ENCODE measurements around the gene FGD5.

DNA sequence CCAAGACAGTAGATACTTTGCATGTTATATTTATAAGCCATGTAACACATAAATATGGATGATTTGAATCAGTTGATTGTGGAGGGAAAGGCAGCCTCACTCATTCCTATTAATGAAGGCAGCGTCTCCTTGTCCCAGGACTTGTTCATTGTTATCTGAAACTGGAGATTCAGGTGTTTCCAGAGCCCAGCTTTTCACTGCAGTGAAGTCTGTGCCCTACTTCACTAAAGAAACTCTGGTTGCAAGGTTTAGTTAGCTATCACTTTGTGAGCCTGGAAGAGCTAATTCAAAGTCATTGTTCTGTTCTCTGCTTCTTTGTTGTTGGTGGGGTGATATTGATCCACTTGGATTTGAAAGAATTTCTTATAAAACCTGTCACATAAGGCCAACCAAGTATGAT is 138.4 kb downstream of the FGD5 start:
- TF ChIP-seq, protein P1, sequence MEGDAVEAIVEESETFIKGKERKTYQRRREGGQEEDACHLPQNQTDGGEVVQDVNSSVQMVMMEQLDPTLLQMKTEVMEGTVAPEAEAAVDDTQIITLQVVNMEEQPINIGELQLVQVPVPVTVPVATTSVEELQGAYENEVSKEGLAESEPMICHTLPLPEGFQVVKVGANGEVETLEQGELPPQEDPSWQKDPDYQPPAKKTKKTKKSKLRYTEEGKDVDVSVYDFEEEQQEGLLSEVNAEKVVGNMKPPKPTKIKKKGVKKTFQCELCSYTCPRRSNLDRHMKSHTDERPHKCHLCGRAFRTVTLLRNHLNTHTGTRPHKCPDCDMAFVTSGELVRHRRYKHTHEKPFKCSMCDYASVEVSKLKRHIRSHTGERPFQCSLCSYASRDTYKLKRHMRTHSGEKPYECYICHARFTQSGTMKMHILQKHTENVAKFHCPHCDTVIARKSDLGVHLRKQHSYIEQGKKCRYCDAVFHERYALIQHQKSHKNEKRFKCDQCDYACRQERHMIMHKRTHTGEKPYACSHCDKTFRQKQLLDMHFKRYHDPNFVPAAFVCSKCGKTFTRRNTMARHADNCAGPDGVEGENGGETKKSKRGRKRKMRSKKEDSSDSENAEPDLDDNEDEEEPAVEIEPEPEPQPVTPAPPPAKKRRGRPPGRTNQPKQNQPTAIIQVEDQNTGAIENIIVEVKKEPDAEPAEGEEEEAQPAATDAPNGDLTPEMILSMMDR (IDR thresholded peaks at IDR 0.05; ENCODE audit: borderline replicate concordance, extremely low read depth, low read length, poor library complexity, severe bottlenecking) = no peak
- no peak for TF ChIP-seq EZH2 (IDR thresholded peaks at IDR 0.05; ENCODE audit: borderline replicate concordance, low read depth, low read length, severe bottlenecking)

All from DND-41 (cell line).